Endothelial cell (in vitro differentiated cells): ENCODE data around the gene PDE3A. TPM values are rescaled to one million over a fixed set of nuclear protein-coding genes. Genes with fewer than 3 reads are reported as not detected.

Source experiments
- DNase-seq: peaks from one replicate; pipeline ENCODE4 v3.0.0; 2021; ENCODE audit warnings: low spot score
- H3K27ac Mint-ChIP-seq: one replicate; pipeline ENCODE4 v1.8.0; 2021; ENCODE audit warnings: mixed read lengths, inconsistent platforms; ENCODE audit not compliant: unreplicated experiment
- H3K27me3 Mint-ChIP-seq: one replicate; pipeline ENCODE4 v1.8.0; 2021; ENCODE audit warnings: mild to moderate bottlenecking, moderate library complexity, mixed read lengths, inconsistent platforms; ENCODE audit not compliant: unreplicated experiment
- H3K36me3 Mint-ChIP-seq: one replicate; pipeline ENCODE4 v1.8.0; 2021; ENCODE audit warnings: mild to moderate bottlenecking, low read depth, mixed read lengths, inconsistent platforms; ENCODE audit not compliant: unreplicated experiment
- H3K4me1 Mint-ChIP-seq: one replicate; pipeline ENCODE4 v1.8.0; 2021; ENCODE audit warnings: mild to moderate bottlenecking, mixed read lengths, inconsistent platforms; ENCODE audit not compliant: unreplicated experiment
- H3K4me3 Mint-ChIP-seq: one replicate; pipeline ENCODE4 v1.8.0; 2021; ENCODE audit warnings: mild to moderate bottlenecking, mixed read lengths, inconsistent platforms; ENCODE audit not compliant: unreplicated experiment
- H3K9me3 Mint-ChIP-seq: one replicate; pipeline ENCODE4 v1.8.0; 2021; ENCODE audit warnings: mixed read lengths, inconsistent platforms; ENCODE audit not compliant: unreplicated experiment
- total RNA-seq: library from RNA; stranded (reverse); fragmentation: NEBNext Ultra II Directional; extraction: Animal tissue kit (Norgen Biotek cat#: 25700); gene quantifications from one replicate; pipeline ENCODE4 v1.2.1, GENCODE V29; 2021; ENCODE audit not compliant: unreplicated experiment
- TF ChIP-seq, protein P1 (sequence below): fragments of 200-600 bp; sonication (generic); IDR thresholded peaks from one replicate; pipeline ENCODE4 v1.5.0; 2021; ENCODE audit warnings: antibody characterized with exemption; ENCODE audit not compliant: unreplicated experiment

PDE3A gene
- total RNA-seq, 1 donor from 2014 or later: 0.97 TPM

DNA sequence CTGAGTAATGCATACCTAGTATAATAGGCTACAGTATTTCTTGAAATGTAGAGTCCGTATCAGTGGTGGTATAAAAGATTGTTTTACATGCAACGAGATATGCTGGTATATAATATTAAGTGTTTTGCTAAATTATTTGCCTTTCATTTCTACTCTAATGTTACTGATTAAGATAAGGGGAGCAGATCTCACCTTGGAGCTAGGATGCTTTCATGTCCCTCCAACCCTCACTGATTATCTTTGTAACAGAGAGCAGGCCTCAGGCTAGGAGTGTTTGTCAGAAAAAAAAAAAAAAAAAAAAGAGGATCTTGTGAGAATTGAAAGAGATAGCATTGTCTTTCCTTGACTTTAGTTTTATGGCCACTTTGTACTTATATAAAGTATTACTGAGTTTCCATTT is 92.6 kb downstream of the PDE3A start:
- TF ChIP-seq, protein P1, sequence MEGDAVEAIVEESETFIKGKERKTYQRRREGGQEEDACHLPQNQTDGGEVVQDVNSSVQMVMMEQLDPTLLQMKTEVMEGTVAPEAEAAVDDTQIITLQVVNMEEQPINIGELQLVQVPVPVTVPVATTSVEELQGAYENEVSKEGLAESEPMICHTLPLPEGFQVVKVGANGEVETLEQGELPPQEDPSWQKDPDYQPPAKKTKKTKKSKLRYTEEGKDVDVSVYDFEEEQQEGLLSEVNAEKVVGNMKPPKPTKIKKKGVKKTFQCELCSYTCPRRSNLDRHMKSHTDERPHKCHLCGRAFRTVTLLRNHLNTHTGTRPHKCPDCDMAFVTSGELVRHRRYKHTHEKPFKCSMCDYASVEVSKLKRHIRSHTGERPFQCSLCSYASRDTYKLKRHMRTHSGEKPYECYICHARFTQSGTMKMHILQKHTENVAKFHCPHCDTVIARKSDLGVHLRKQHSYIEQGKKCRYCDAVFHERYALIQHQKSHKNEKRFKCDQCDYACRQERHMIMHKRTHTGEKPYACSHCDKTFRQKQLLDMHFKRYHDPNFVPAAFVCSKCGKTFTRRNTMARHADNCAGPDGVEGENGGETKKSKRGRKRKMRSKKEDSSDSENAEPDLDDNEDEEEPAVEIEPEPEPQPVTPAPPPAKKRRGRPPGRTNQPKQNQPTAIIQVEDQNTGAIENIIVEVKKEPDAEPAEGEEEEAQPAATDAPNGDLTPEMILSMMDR: no peak
- Mint-ChIP-seq H3K4me3 (no peak overlapping the region), H3K27ac (no peak overlapping the region), H3K27me3 (no peaks in the 10 kb centered on the region), H3K4me1 (no peaks in the 10 kb centered on the region), H3K9me3 (no peaks in the 10 kb centered on the region), H3K36me3 (no peaks in the 10 kb centered on the region)
- DNase-seq: no peak

DNA sequence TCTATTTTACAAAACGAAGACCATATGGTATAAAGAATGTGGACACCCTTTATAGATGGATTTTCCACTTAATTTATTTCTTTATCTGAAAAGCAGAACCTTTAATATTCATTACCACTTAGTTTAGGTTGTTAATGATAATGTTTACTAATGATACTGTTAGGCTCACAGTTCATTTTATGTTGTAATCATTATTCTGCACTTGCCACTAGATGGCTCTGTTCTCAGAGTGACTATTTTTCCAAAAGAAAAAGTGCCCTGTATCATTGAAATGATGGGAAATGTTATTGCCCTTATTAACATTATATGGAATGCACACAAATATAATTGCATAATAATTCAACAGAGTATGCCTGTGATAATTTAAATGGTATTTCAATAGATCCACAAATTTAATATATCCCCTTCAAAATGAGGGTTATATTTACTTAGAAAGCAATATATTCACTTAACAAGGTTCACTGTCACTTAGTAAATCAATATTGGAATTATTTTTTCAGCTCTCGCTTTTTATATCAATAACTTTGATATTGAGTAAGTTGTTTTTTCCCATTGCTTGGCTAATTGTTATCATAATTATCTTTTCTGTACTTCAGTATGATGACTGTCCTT is 95.7 kb downstream of the PDE3A start:
- Mint-ChIP-seq H3K36me3 (no peaks in the 10 kb centered on the region), H3K4me1 (no peaks in the 10 kb centered on the region), H3K27ac (no peak overlapping the region), H3K27me3 (no peaks in the 10 kb centered on the region), H3K4me3 (no peak overlapping the region), H3K9me3 (no peaks in the 10 kb centered on the region)
- DNase-seq: no peak
- TF ChIP-seq, protein P1: peak; percentile 66

DNA sequence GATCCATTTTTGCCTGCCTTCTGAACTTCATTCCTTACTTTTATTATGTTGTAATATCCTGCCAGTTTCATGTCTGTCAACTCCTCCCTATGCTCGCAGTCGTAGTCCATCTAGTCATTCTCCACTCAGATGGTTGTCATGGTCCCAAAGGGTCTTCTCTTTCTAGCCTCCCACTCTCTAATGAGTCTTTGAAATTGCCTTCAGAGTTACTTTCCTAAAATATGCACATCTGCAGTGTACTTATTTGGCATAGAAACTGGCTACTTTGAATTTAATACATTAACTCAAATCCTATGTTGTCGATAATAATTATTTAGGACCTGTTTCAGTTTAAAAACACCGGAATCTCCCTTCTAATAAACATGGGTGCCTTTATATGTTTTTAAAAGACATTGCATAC is 101.0 kb downstream of the PDE3A start:
- Mint-ChIP-seq H3K9me3 (no peaks in the 10 kb centered on the region), H3K4me3 (no peak overlapping the region), H3K27ac (no peak overlapping the region), H3K36me3 (no peaks in the 10 kb centered on the region), H3K4me1 (no peaks in the 10 kb centered on the region), H3K27me3 (no peaks in the 10 kb centered on the region)
- TF ChIP-seq, protein P1: no peak
- DNase-seq: no peak

DNA sequence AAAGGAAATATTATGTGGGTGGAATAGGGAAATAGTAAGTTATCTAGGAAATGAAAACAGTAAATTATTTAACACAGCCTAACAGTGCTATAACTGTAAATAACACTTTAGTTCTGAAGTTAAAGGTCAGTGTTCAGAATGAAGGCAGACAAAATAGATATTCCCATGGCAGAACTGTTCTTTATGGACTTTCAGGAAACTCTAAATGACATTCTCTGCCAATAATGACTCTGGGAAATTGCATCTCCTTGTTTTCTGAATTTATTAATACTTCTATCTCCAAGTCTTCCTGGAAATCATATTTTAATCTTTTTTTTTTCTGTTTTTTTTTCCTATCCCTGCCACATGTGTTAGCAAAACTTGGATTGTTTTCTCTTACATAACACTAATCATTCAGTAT is 101.4 kb downstream of the PDE3A start:
- H3K36me3 Mint-ChIP-seq: no peaks in the 10 kb centered on the region
- H3K27ac Mint-ChIP-seq: no peak overlapping the region
- no peaks in the 10 kb centered on the region for H3K4me1 Mint-ChIP-seq
- H3K27me3 Mint-ChIP-seq: no peaks in the 10 kb centered on the region
- TF ChIP-seq, protein P1: no peak
- no peak for DNase-seq
- H3K9me3 Mint-ChIP-seq: no peaks in the 10 kb centered on the region
- no peak overlapping the region for H3K4me3 Mint-ChIP-seq

DNA sequence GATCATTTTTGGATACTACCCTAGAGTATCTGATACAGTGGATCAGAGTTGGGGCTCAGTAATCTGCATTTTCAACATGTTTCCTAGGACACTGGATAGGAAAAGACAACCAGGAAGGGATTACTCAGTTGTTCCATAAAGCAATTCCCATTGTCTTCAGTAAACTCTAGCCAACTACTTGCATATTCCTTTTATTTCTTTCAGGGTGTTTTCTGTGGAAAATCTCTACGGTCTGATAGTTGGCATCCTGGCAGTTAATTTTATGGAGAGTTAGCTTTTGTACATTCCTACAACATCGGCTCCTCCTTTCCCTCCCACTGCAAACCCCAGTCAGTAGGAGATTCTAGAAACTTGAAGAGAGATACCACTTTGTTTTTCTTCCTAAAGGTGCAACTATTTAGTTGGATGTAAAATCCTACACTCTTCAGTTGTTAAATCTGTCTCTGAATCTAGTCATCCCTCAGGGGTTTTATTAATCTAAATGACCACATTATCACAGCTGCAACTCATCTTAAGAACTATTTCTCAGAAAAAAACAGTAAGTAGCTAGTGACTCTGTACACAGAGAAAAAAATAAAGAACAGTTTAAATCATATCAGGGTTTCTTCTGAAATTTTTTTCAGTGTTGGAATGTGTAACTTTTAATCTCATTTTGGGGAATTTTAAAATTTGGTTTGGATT is 103.9 kb downstream of the PDE3A start:
- Mint-ChIP-seq H3K9me3 (no peaks in the 10 kb centered on the region), H3K27me3 (no peaks in the 10 kb centered on the region), H3K4me1 (no peaks in the 10 kb centered on the region), H3K36me3 (no peaks in the 10 kb centered on the region), H3K4me3 (no peak overlapping the region), H3K27ac (no peak overlapping the region)
- no peak for DNase-seq
- TF ChIP-seq, protein P1: no peak
